Subcutaneous abdominal adipose tissue (tissue), 5 donors: Measurements from ENCODE around the gene BRICD5.

Source experiments
- H3K27ac ChIP-seq: one replicate; pipeline ENCODE4 v1.7.0; 2013; ENCODE audit warnings: low read depth, mild to moderate bottlenecking, inconsistent platforms, low read length, moderate library complexity
- H3K27me3 ChIP-seq, 5 donors: one replicate each; pipeline ENCODE4 v1.7.0; 2013; ENCODE audit warnings: low read length in 5 of 5, inconsistent platforms in 1 of 5; ENCODE audit not compliant: control insufficient read depth in 5 of 5, insufficient read depth in 4 of 5
- H3K36me3 ChIP-seq, 5 donors: one replicate each; pipeline ENCODE4 v1.7.0; 2013; ENCODE audit warnings: low read length in 5 of 5; ENCODE audit not compliant: control insufficient read depth in 5 of 5, insufficient read depth in 5 of 5
- H3K4me1 ChIP-seq, 5 donors: one replicate each; pipeline ENCODE4 v1.7.0; 2013; ENCODE audit warnings: low read length in 5 of 5, mild to moderate bottlenecking in 3 of 5, moderate library complexity in 1 of 5; ENCODE audit not compliant: control insufficient read depth in 5 of 5, insufficient read depth in 5 of 5
- H3K4me3 ChIP-seq, 5 donors: one replicate each; pipeline ENCODE4 v1.7.0; 2013; ENCODE audit warnings: low read length in 5 of 5, low read depth in 1 of 5
- H3K9ac ChIP-seq, 5 donors: one replicate each; pipeline ENCODE4 v1.7.0; 2013; ENCODE audit warnings: low read length in 5 of 5, mild to moderate bottlenecking in 4 of 5, moderate library complexity in 3 of 5
- H3K9me3 ChIP-seq, 5 donors: one replicate each; pipeline ENCODE4 v1.7.0; 2013; ENCODE audit warnings: low read length in 5 of 5; ENCODE audit not compliant: control insufficient read depth in 5 of 5
- donor health status: healthy.
- donor health status: healthy.
- donor health status: healthy.
- donor health status: healthy.
- donor health status: healthy.

The BRICD5 gene

DNA sequence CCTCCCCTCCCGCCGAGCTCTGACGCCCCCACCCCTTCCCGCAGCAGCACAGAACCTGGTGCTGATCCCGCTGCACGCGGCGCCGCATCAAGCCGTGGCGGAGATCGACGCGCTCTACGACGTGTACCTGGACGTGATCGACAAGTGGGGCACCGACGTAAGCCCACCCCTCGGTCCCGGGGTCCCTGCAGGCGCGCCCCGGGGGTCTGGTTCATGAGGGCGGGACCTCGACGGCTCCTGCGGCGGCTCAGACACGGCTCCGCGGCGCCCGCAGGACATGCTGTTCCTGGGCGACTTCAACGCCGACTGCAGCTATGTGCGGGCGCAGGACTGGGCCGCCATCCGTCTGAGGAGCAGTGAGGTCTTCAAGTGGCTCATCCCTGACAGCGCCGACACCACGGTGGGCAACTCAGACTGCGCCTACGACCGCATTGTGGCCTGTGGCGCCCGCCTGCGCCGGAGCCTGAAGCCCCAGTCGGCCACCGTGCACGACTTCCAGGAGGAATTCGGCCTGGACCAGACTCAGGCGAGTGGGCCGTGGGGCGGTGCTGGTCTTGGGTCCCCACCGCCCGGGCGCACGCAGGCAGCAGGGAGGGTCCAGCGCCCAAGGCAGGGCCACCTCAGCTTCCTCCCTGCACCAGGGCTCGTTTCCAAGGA is 27.0 kb upstream of the BRICD5 start:
- peaks cover 0 to 18% (median 8%) of the 10 kb centered on the region in 5 donors for H3K27me3 ChIP-seq
- H3K9me3 ChIP-seq = no peaks in the 10 kb centered on the region
- peaks cover 0 to 48% (median 42%) of the 10 kb centered on the region in 5 donors for H3K36me3 ChIP-seq
- H3K4me1 ChIP-seq = peaks cover 0 to 23% (median 17%) of the 10 kb centered on the region in 5 donors
- no peak overlapping the region for H3K9ac ChIP-seq
- no peak overlapping the region for H3K4me3 ChIP-seq
- H3K27ac ChIP-seq = no peak overlapping the region

GRCh38 chr16:2237102-2237482 is 26.4 kb upstream of the BRICD5 start:
- H3K4me3 ChIP-seq = peak overlapping the region in 2 of 5 donors; percentile 48 to 49
- H3K27ac ChIP-seq = no peak overlapping the region
- peaks cover 0 to 23% (median 17%) of the 10 kb centered on the region in 5 donors for H3K4me1 ChIP-seq
- H3K9ac ChIP-seq = no peak overlapping the region
- H3K36me3 ChIP-seq = peaks cover 0 to 48% (median 42%) of the 10 kb centered on the region in 5 donors
- peaks cover 0 to 18% (median 8%) of the 10 kb centered on the region in 5 donors for H3K27me3 ChIP-seq
- no peaks in the 10 kb centered on the region for H3K9me3 ChIP-seq

DNA sequence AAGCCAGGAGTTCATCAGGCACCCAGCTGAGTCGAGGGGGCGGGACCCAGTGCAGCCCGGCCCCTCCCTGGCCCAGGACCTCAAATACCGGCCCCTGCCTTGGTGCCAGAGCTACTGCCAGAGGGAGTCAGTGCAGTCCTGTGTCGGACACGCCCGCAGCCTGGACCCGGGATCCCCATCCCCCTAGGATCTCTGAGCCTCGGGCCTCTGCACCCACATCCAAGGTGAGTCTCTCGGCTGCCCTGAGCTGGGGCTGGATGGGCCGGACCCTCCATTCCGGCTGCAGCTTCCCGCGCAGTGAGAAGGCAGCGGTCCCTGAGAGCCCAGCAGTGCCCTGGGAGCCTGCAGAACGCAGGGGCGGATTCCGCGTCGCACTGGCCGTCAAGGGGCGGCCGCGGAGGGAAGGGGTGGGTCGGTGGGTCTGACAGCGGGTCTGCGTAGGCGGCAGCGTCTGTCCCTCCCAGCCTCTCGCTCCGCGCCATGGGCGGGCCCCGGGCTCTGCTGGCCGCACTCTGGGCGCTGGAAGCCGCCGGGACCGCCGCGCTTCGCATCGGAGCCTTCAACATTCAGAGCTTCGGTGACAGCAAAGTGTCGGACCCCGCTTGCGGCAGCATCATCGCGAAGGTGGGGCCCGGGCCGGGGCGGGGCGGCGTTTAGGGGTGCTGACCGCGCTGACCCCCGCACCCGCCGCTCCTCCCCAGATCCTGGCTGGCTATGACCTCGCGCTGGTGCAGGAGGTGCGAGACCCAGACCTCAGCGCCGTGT is 25.9 kb upstream of the BRICD5 start, which contains the start of gene DNASE1L2:
Gene DNASE1L2 (plus strand): TSS at position 108 of the 765 bp plus-strand sequence. CDS start 373 bp downstream, at position 481.
- peaks cover 0 to 52% (median 47%) of the 10 kb centered on the region in 5 donors for H3K36me3 ChIP-seq
- H3K9ac ChIP-seq = peak within 1 kb of the TSS in 1 of 5 donors; percentile 47
- H3K27me3 ChIP-seq = peaks cover 0 to 18% (median 8%) of the 10 kb centered on the region in 5 donors
- peaks cover 0 to 23% (median 17%) of the 10 kb centered on the region in 5 donors for H3K4me1 ChIP-seq
- no peak within 1 kb of the TSS for H3K27ac ChIP-seq
- no peaks in the 10 kb centered on the region for H3K9me3 ChIP-seq
- peak within 1 kb of the TSS in 3 of 5 donors; percentile 6 to 49 (median 48) for H3K4me3 ChIP-seq

- Histone ChIP-seq H3K4me1 (peaks cover 0 to 23% (median 17%) of the 10 kb centered on the region in 5 donors), H3K36me3 (peaks cover 0 to 59% (median 54%) of the 10 kb centered on the region in 5 donors), H3K9me3 (no peaks in the 10 kb centered on the region), H3K4me3 (peak overlapping the region in 1 of 5 donors; percentile 49), H3K27ac (no peak overlapping the region), H3K27me3 (peaks cover 0 to 18% (median 8%) of the 10 kb centered on the region in 5 donors), H3K9ac (no peak overlapping the region)
Measured at GRCh38 chr16:2235695-2236336, 25.2 kb upstream of the BRICD5 start.

GRCh38 chr16:2235234-2235651 is 24.6 kb upstream of the BRICD5 start:
- Histone ChIP-seq H3K27me3 (peaks cover 0 to 18% (median 8%) of the 10 kb centered on the region in 5 donors), H3K36me3 (peaks cover 0 to 65% (median 57%) of the 10 kb centered on the region in 5 donors), H3K4me1 (peaks cover 0 to 23% (median 17%) of the 10 kb centered on the region in 5 donors), H3K9me3 (no peaks in the 10 kb centered on the region), H3K9ac (no peak overlapping the region), H3K27ac (no peak overlapping the region), H3K4me3 (no peak overlapping the region)

- Histone ChIP-seq H3K27me3 (peaks cover 0 to 18% (median 8%) of the 10 kb centered on the region in 5 donors), H3K9me3 (no peaks in the 10 kb centered on the region), H3K4me1 (peaks cover 0 to 26% (median 17%) of the 10 kb centered on the region in 5 donors), H3K4me3 (no peak overlapping the region), H3K36me3 (peaks cover 0 to 67% (median 58%) of the 10 kb centered on the region in 5 donors), H3K9ac (no peak overlapping the region), H3K27ac (no peak overlapping the region)
Measured at GRCh38 chr16:2234813-2235170, 24.1 kb upstream of the BRICD5 start.

- Histone ChIP-seq H3K9me3 (no peaks in the 10 kb centered on the region), H3K9ac (no peak overlapping the region), H3K4me1 (peaks cover 0 to 31% (median 17%) of the 10 kb centered on the region in 5 donors), H3K27ac (no peak overlapping the region), H3K4me3 (no peak overlapping the region), H3K27me3 (peaks cover 0 to 18% (median 8%) of the 10 kb centered on the region in 5 donors), H3K36me3 (peaks cover 0 to 68% (median 61%) of the 10 kb centered on the region in 5 donors)
Measured at GRCh38 chr16:2233872-2234812, 23.5 kb upstream of the BRICD5 start.

DNA sequence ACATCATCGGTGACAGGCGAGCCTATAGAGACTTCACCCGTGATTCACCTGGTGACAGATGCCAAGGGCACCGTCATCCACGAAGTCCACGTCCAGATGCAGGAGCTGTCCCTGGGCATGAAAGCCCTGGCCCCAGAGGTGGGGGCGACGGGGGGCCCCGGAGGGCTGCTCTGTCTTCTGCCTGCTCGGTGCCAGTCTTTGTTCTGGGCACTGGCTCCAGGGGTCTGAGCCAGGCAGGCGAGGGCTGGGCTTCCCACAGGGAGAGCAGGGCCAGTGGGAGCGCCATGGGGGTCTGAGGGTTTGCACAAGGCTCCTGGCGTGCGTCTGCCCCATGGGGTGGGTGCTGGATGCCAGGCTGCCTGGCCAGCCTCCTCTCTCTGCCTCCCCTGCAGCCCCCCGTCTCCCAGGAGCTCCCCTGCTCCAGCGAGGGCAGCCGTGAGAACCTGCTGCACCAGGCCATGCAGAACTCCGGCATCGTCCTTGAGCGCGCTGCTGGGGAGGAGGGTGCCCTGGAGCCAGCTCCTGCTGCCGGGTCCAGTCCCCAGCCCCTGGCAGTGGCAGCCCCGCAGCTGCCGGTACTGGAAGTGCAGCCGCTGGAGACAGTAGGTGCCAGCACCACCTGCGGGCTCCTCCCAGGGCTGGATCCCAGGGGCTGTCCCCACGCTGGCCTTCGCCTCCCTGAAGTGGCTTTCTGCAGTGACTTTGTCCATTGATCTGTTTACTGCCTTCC is 22.5 kb upstream of the BRICD5 start:
- Histone ChIP-seq H3K4me1 (peaks cover 0 to 28% (median 17%) of the 10 kb centered on the region in 5 donors), H3K27me3 (peaks cover 0 to 18% (median 8%) of the 10 kb centered on the region in 5 donors), H3K27ac (no peak overlapping the region), H3K36me3 (peaks cover 0 to 77% (median 71%) of the 10 kb centered on the region in 5 donors), H3K9ac (no peak overlapping the region), H3K4me3 (no peak overlapping the region), H3K9me3 (no peaks in the 10 kb centered on the region)
